ENCODE measurements around the gene ZNF766. TPM values are rescaled to one million over a fixed set of nuclear protein-coding genes. Genes with fewer than 3 reads are reported as not detected.

The ZNF766 gene
- total and polyA plus RNA-seq, 9 of the 15 experiments (the other 6 are each of a cell fraction or from before 2014, with no cell fraction given) = 6.7 to 23.0 (median 11.2) TPM

DNA sequence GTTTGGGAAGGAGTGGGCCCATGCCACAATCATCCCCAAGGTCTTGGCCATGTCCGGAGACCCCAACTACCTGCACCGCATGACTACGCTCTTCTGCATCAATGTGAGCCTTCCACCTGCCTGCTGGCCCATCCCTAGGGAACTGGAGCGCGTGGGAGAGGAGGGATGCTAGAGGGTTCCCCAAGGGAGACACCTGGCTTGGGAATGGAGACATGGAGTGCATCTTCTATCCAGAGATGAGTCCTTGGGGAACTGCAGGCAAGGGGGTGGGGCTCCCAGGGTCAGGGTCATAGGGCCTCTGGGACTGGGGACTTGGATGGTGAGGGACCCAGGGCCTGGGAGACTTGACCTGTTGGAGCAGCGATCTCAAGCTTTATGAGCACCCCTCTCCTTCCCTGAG is 48.4 kb upstream of the ZNF766 start:
- H3K27ac ChIP-seq (ENCODE audit: extremely low read depth, low read depth, low read length) = no peak overlapping the region
- BruUV-seq (replicated peaks) = no TSS peak
- WGBS (ENCODE audit: insufficient coverage, low coverage, missing lambda C conversion rate) = 98% methylated on average over 6 of the region's 6 CpGs
- H2AFZ ChIP-seq (ENCODE audit: low read depth, low read length) = no peak overlapping the region
- POLR2A ChIA-PET = interaction anchor here (0.6 kb wide), 1 partner anchor 10 kb away, joined by 3 read pairs; no protein-coding TSS in a partner anchor
- H3K36me3 ChIP-seq (ENCODE audit: control insufficient read depth, insufficient read depth, low read length) = peaks cover 95% of the 10 kb centered on the region
- CTCF ChIA-PET (ENCODE audit: low intra/inter-chr PET ratio) = no interaction called here
- 0 out of 2 replicates have a peak, but pooled peaks cover 4% of the 10 kb centered on the region for H4K20me1 ChIP-seq (replicated peaks; ENCODE audit: control insufficient read depth, insufficient read depth, low read length)
- intact Hi-C loops (cut with micrococcal nuclease) (no loop called here), in situ Hi-C loops (cut with MboI) (no loop called here)
- H3K9me3 ChIP-seq (replicated peaks; ENCODE audit: control insufficient read depth, insufficient read depth, low read depth, low read length) = no peaks in the 10 kb centered on the region
- no peaks in the 10 kb centered on the region for H3K27me3 ChIP-seq (ENCODE audit: control insufficient read depth in 2 of 2, insufficient read depth in 2 of 2, low read length in 2 of 2)
- no peak overlapping the region for H3K9ac ChIP-seq (ENCODE audit: insufficient read depth in 1 of 2, low read depth in 2 of 2, low read length in 2 of 2)
- H3K9me1 ChIP-seq (ENCODE audit: control insufficient read depth, insufficient read depth, low read length) = no peaks in the 10 kb centered on the region
- no peak overlapping the region for H3K4me2 ChIP-seq (ENCODE audit: insufficient read depth, low read length)
- no peak overlapping the region for H3K4me3 ChIP-seq
- ATAC-seq (no peak), FAIRE-seq (no peak), DNase-seq (ENCODE audit: extremely low read depth in 1 of 4, low spot score in 3 of 4) (no peak)
- no peaks in the 10 kb centered on the region for H3K4me1 ChIP-seq (replicated peaks in 1 of 2; ENCODE audit: control insufficient read depth in 2 of 2, insufficient read depth in 2 of 2, low read length in 2 of 2)
- TF ChIP-seq DPF2 (IDR thresholded peaks at IDR 0.05) = no peak
- no peak for TF ChIP-seq NUFIP1 (IDR thresholded peaks at IDR 0.05; ENCODE audit: partially characterized antibody)
- no peak for TF ChIP-seq PCBP1 (IDR thresholded peaks at IDR 0.05; ENCODE audit: low read depth, low read length, poor library complexity, severe bottlenecking)
- no peak for TF ChIP-seq RBFOX2 (IDR thresholded peaks at IDR 0.05; ENCODE audit: low read depth, low read length)
- TF ChIP-seq FOXA1 (IDR thresholded peaks at IDR 0.05; ENCODE audit: borderline replicate concordance) = no peak
- no peaks in the 10 kb centered on the region for H3K79me2 ChIP-seq (ENCODE audit: control insufficient read depth, insufficient read depth, low read length)

DNA sequence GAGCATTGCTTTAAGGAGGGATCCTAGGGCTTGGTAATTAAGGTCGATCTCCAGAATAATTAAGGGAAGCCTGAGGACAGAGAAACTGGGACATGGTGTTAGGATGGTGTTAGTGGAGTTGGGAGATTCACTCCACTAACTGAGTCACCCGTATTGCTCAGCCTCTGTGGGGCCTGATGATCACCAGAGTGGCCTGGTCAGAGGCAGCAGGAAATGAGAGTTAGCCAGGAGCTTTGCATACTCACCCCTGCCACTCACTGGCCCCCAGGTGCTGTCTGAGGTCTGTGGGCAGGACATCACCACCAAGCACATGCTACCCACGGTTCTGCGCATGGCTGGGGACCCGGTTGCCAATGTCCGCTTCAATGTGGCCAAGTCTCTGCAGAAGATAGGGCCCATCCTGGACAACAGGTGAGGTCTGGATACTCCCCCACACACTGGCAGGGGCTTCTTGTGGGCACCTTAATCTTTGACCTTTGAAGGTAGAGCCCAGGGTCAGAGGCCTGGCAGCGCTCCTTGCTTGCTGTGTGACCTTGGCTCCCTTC is 47.5 kb upstream of the ZNF766 start:
- Histone ChIP-seq H3K4me2 (ENCODE audit: insufficient read depth, low read length) (no peak overlapping the region), H3K4me1 (replicated peaks in 1 of 2; ENCODE audit: control insufficient read depth in 2 of 2, insufficient read depth in 2 of 2, low read length in 2 of 2) (no peaks in the 10 kb centered on the region), H3K9me1 (ENCODE audit: control insufficient read depth, insufficient read depth, low read length) (no peaks in the 10 kb centered on the region), H2AFZ (ENCODE audit: low read depth, low read length) (no peak overlapping the region), H3K36me3 (ENCODE audit: control insufficient read depth, insufficient read depth, low read length) (peaks cover 95% of the 10 kb centered on the region), H3K27me3 (ENCODE audit: control insufficient read depth in 2 of 2, insufficient read depth in 2 of 2, low read length in 2 of 2) (no peaks in the 10 kb centered on the region), H3K9ac (ENCODE audit: insufficient read depth in 1 of 2, low read depth in 2 of 2, low read length in 2 of 2) (no peak overlapping the region), H4K20me1 (replicated peaks; ENCODE audit: control insufficient read depth, insufficient read depth, low read length) (0 out of 2 replicates have a peak, but pooled peaks cover 4% of the 10 kb centered on the region), H3K9me3 (replicated peaks; ENCODE audit: control insufficient read depth, insufficient read depth, low read depth, low read length) (no peaks in the 10 kb centered on the region), H3K4me3 (no peak overlapping the region), H3K79me2 (ENCODE audit: control insufficient read depth, insufficient read depth, low read length) (no peaks in the 10 kb centered on the region), H3K27ac (ENCODE audit: extremely low read depth, low read depth, low read length) (no peak overlapping the region)
- no peak for ATAC-seq
- intact Hi-C loops (cut with micrococcal nuclease) = no loop called here
- 99% methylated on average over 7 of the region's 7 CpGs for WGBS (ENCODE audit: insufficient coverage, low coverage, missing lambda C conversion rate)
- no TSS peak for BruUV-seq (replicated peaks)
- POLR2A ChIA-PET = interaction anchor here (1.5 kb wide), 1 partner anchor 25 kb away, joined by 3 read pairs; no protein-coding TSS in a partner anchor
- CTCF ChIA-PET (ENCODE audit: low intra/inter-chr PET ratio) = no interaction called here
- in situ Hi-C loops (cut with MboI) = no loop called here
- FAIRE-seq = no peak
- DNase-seq (ENCODE audit: extremely low read depth in 1 of 4, low spot score in 3 of 4) = no peak
- TF ChIP-seq RNF2 (IDR thresholded peaks at IDR 0.05) = no peak
- TF ChIP-seq NFE2L1 (tag; IDR thresholded peaks at IDR 0.05; ENCODE audit: borderline replicate concordance, low read depth) = no peak
- no peak for TF ChIP-seq TAF15 (IDR thresholded peaks at IDR 0.05; ENCODE audit: low read depth, low read length)
- no peak for TF ChIP-seq RAD21 (CRISPR knock-in tag; conservative IDR thresholded peaks at IDR 0.05 in 1 of 2, IDR thresholded peaks at IDR 0.05 in 1 of 2)
- no peak for TF ChIP-seq ELF1 (tag; IDR thresholded peaks at IDR 0.05)
- TF ChIP-seq, protein P1, sequence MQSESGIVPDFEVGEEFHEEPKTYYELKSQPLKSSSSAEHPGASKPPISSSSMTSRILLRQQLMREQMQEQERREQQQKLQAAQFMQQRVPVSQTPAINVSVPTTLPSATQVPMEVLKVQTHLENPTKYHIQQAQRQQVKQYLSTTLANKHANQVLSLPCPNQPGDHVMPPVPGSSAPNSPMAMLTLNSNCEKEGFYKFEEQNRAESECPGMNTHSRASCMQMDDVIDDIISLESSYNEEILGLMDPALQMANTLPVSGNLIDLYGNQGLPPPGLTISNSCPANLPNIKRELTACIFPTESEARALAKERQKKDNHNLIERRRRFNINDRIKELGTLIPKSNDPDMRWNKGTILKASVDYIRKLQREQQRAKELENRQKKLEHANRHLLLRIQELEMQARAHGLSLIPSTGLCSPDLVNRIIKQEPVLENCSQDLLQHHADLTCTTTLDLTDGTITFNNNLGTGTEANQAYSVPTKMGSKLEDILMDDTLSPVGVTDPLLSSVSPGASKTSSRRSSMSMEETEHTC (IDR thresholded peaks at IDR 0.05) = no peak
- no peak for TF ChIP-seq PTBP1 (IDR thresholded peaks at IDR 0.05; ENCODE audit: low read depth, low read length)
- no peak for TF ChIP-seq KAT2B (IDR thresholded peaks at IDR 0.05; ENCODE audit: low read depth, low read length)
- TF ChIP-seq ARID3B (CRISPR knock-in tag; IDR thresholded peaks at IDR 0.05; ENCODE audit: borderline replicate concordance) = no peak
- TF ChIP-seq ELF4 (CRISPR knock-in tag; IDR thresholded peaks at IDR 0.05) = no peak
